GM12878 (cell line): ENCODE data around the gene GPR119. TPM values are rescaled to one million over a fixed set of nuclear protein-coding genes. Genes with fewer than 3 reads are reported as not detected.

Experiments used
- ATAC-seq: fragments of 200-7000 bp; cut with Tn5 transposase; 3 replicates; pipeline ENCODE4 v1.9.1; 2020; ENCODE audit warnings: mild to moderate bottlenecking, moderate library complexity
- BruUV-seq: library from RNA; stranded (reverse); fragments of 400-500 nt; replicated peaks from 2 replicates; lab custom pipeline; 2021; lab: Mats Ljungman, UMichigan
- CTCF ChIA-PET: fragments of 300-600 bp; sonication (Branson Sonifier 250); formaldehyde crosslinking; extraction: SDS; loops from one replicate; lab custom pipeline; 2021; ENCODE audit warnings: inconsistent platforms; lab: Yijun Ruan, JAX
- POLR2A ChIA-PET: fragments of 350-600 bp; formaldehyde crosslinking; extraction: SDS; loops from one replicate; lab custom pipeline; 2021; ENCODE audit warnings: inconsistent platforms; lab: Charles Lee
- RAD21 ChIA-PET: fragments of 300-600 bp; sonication (Branson Sonifier 250); formaldehyde crosslinking; loops from one replicate; lab custom pipeline; 2023; ENCODE audit warnings: antibody characterized with exemption; ENCODE audit not compliant: unreplicated experiment; lab: Charles Lee
- SMC1A ChIA-PET: fragments of 300-600 bp; sonication (Branson Sonifier 250); formaldehyde crosslinking; loops from one replicate; lab custom pipeline; 2023; ENCODE audit not compliant: unreplicated experiment, uncharacterized antibody; lab: Charles Lee
- DNase-seq: peaks from one replicate; pipeline ENCODE4 v3.0.0-alpha.2; 2011; ENCODE audit warnings: low read depth, low spot score
- FAIRE-seq: peaks from 3 replicates; lab custom pipeline; 2011; peaks lifted over from hg19 to GRCh38; lab: Jason Lieb, UNC
- H2AFZ ChIP-seq: 2 replicates; pipeline ENCODE4 v1.6.0; 2011; ENCODE audit warnings: low read depth, low read length, control low read depth; ENCODE audit not compliant: control insufficient read depth
- H3K27ac ChIP-seq: 2 replicates; pipeline ENCODE4 v1.5.1; 2011; ENCODE audit warnings: control low read depth; ENCODE audit not compliant: control insufficient read depth, insufficient read depth
- H3K27me3 ChIP-seq, 2 experiments: replicated peaks in 1 of 2; 2 replicates each; pipeline versions ENCODE4 v1.6.0 to v1.6.1; 2011; ENCODE audit warnings: low read length in 1 of 2; ENCODE audit not compliant: control insufficient read depth in 2 of 2, insufficient read depth in 2 of 2
- H3K36me3 ChIP-seq, 2 experiments: 2 replicates each; pipeline ENCODE4 v1.5.1; 2011; ENCODE audit warnings: low read length in 1 of 2; ENCODE audit not compliant: control insufficient read depth in 2 of 2, insufficient read depth in 2 of 2
- H3K4me1 ChIP-seq: 2 replicates; pipeline ENCODE4 v1.6.1; 2011; ENCODE audit warnings: mild to moderate bottlenecking, low read length, moderate library complexity, mixed read lengths; ENCODE audit not compliant: control insufficient read depth, insufficient read depth
- H3K4me2 ChIP-seq: 2 replicates; pipeline ENCODE4 v1.6.0; 2011; ENCODE audit warnings: control low read depth; ENCODE audit not compliant: control insufficient read depth, insufficient read depth
- H3K4me3 ChIP-seq: fragments of 200-600 bp; sonication (generic); 2 replicates; pipeline ENCODE4 v1.5.1; 2016
- H3K79me2 ChIP-seq: 2 replicates; pipeline ENCODE4 v1.6.0; 2011; ENCODE audit warnings: low read length; ENCODE audit not compliant: control insufficient read depth, insufficient read depth
- H3K9ac ChIP-seq: 2 replicates; pipeline ENCODE4 v1.8.0; 2011; ENCODE audit warnings: low read length, control low read depth, mixed read lengths; ENCODE audit not compliant: control insufficient read depth, insufficient read depth
- H3K9me3 ChIP-seq: replicated peaks from 3 replicates; pipeline ENCODE4 v1.5.1; 2011; ENCODE audit warnings: mild to moderate bottlenecking, low read length; ENCODE audit not compliant: control insufficient read depth, insufficient read depth
- H4K20me1 ChIP-seq: 2 replicates; pipeline ENCODE4 v1.6.0; 2011; ENCODE audit not compliant: control insufficient read depth, insufficient read depth
- ASH2L ChIP-seq: fragments of 300-600, 200-600 bp; sonication (generic); IDR thresholded peaks from 2 replicates; pipeline ENCODE4 v1.6.1; 2017; ENCODE audit warnings: low read depth, mild to moderate bottlenecking, borderline replicate concordance
- ATF7 ChIP-seq: fragments of 450-650 bp; IDR thresholded peaks from 2 replicates; pipeline ENCODE4 v1.6.1; 2016; ENCODE audit warnings: low read depth, mild to moderate bottlenecking
- CEBPB ChIP-seq, 2 experiments: fragments of 150-350 bp in 1 of 2; IDR thresholded peaks; 2 replicates each; pipeline ENCODE4 v1.6.1; 2012 to 2014; ENCODE audit warnings: low read depth in 2 of 2, low read length in 2 of 2, borderline replicate concordance in 1 of 2, inconsistent platforms in 1 of 2
- IRF4 ChIP-seq: IDR thresholded peaks from 2 replicates; pipeline ENCODE4 v1.6.1; 2011; ENCODE audit warnings: low read depth, low read length
- KAT2A ChIP-seq: conservative IDR thresholded peaks from 2 replicates; pipeline ENCODE4 v1.6.1; 2011; ENCODE audit warnings: low read depth, low read length; ENCODE audit not compliant: control insufficient read depth
- LARP7 ChIP-seq: fragments of 450-650 bp; IDR thresholded peaks from 2 replicates; pipeline ENCODE4 v1.6.1; 2017; ENCODE audit warnings: mild to moderate bottlenecking
- RAD21 ChIP-seq: IDR thresholded peaks from 2 replicates; pipeline ENCODE4 v1.6.1; 2011; ENCODE audit warnings: mild to moderate bottlenecking, low read depth, low read length, moderate library complexity; ENCODE audit not compliant: insufficient read depth
- RBBP5 ChIP-seq: fragments of 200-600 bp; sonication (generic); conservative IDR thresholded peaks from 2 replicates; pipeline ENCODE4 v1.6.1; 2016
- SUPT20H ChIP-seq: IDR thresholded peaks from 2 replicates; pipeline ENCODE4 v1.6.1; 2011; ENCODE audit warnings: low read depth, mild to moderate bottlenecking, low read length, moderate library complexity, borderline replicate concordance; ENCODE audit not compliant: control insufficient read depth
- TCF7 ChIP-seq: IDR thresholded peaks from 2 replicates; pipeline ENCODE4 v1.6.1; 2014; ENCODE audit warnings: antibody characterized with exemption, borderline replicate concordance
- ZBED1 ChIP-seq: IDR thresholded peaks from 2 replicates; pipeline ENCODE4 v1.6.1; 2016; ENCODE audit warnings: borderline replicate concordance
- WGBS: methylation state at CpG from one replicate; pipeline ENCODE4 v1.1.6; 2016; ENCODE audit warnings: low lambda C conversion rate; ENCODE audit not compliant: insufficient replicate concordance, insufficient coverage; ENCODE audit errors: missing lambda C conversion rate; 5-methylcytosine and 5-hydroxymethylcytosine counted together
- in situ Hi-C: fragments of 300-500 bp; cut with MboI; formaldehyde crosslinking; loops from 9 replicates; pipeline ENCODE4 v1.14.3; 2018; ENCODE audit warnings: mixed read lengths
- intact Hi-C: fragments of 100-400 bp; cut with micrococcal nuclease; formaldehyde crosslinking; loops from one replicate; pipeline ENCODE4 v1.14.2; 2022; ENCODE audit not compliant: unreplicated experiment
- polyA plus RNA-seq, 11 experiments: library from polyadenylated mRNA; depleted of rRNA in 4 of 11; unstranded in 6 of 11; stranded (reverse) in 5 of 11; fragments of >200 nt; fragmentation: Nextera tagmentation in 4 of 11; fragmentation: Illumina TruSeq in 1 of 11; extraction: Ambion mirVana in 4 of 11; extraction: Trizol in 1 of 11; gene quantifications; 1 replicate in 1 of 11; 2 replicates in 10 of 11; pipeline versions ENCODE4 v1.2.1 to v1.2.3, GENCODE V29; 2011 to 2016; ENCODE audit warnings: inconsistent platforms in 2 of 11, missing spikeins in 2 of 11, low read depth in 1 of 11
- total RNA-seq, 4 experiments: library from RNA; depleted of rRNA in 3 of 4; stranded (reverse); fragments of >200 nt in 3 of 4; fragmentation: Illumina TruSeq in 1 of 4; extraction: Trizol in 1 of 4; gene quantifications; 2 replicates each; pipeline versions ENCODE4 v1.2.1 to v1.2.3, GENCODE V29; 2013 to 2021
- TF ChIP-seq, protein P1 (sequence below): fragments of 450-650 bp; conservative IDR thresholded peaks from 2 replicates; pipeline ENCODE4 v1.6.1; 2017; ENCODE audit warnings: mild to moderate bottlenecking, moderate library complexity
- TF ChIP-seq, protein P2 (sequence below): fragments of 450-650 bp; IDR thresholded peaks from 2 replicates; pipeline ENCODE4 v1.6.1; 2018; ENCODE audit warnings: borderline replicate concordance, mild to moderate bottlenecking; ENCODE audit not compliant: partially characterized antibody
- TF ChIP-seq, protein P3 (sequence below): fragments of 450-650 bp; IDR thresholded peaks from 2 replicates; pipeline ENCODE4 v1.6.1; 2014; ENCODE audit warnings: mild to moderate bottlenecking

The GPR119 gene
- total and polyA plus RNA-seq, 10 of the 15 experiments (the other 5 are each of a cell fraction or from before 2014, with no cell fraction given), result not detected

DNA sequence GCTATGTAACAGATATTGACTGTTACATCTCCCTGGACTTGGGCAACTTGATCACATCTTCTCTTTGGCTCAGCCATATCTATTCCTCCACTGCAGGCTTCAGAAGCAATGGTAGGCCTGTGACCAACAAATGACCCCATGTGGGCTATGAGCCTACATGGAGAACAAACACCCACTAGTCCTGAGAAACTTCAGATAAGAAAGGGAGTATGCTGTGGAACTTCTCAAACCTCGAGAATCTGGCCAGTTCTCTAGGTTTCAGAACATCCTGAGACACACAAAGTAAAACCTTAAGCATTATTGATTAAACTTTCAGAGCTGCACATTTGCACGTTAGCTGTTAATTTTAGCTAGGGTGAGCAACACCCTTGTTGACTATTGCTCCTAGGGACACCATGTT, 32.6 kb upstream of the GPR119 start:
- CTCF ChIA-PET, result no interaction called here
- no peaks in the 10 kb centered on the region; a peak in 1 of 4 replicates for H3K36me3 ChIP-seq
- ATAC-seq, result no peak
- POLR2A ChIA-PET, result no interaction called here
- H3K27ac ChIP-seq, result no peak overlapping the region
- H3K27me3 ChIP-seq, result no peaks in the 10 kb centered on the region
- H4K20me1 ChIP-seq, result no peaks in the 10 kb centered on the region
- no peak for FAIRE-seq
- no peak for DNase-seq
- no peak overlapping the region for H3K4me3 ChIP-seq
- no peaks in the 10 kb centered on the region for H3K79me2 ChIP-seq
- no peaks in the 10 kb centered on the region for H3K9me3 ChIP-seq
- BruUV-seq, result no TSS peak
- in situ Hi-C loops, result no loop called here
- no peak overlapping the region for H3K4me2 ChIP-seq
- SMC1A ChIA-PET, result no interaction called here
- H3K9ac ChIP-seq, result no peak overlapping the region
- RAD21 ChIA-PET, result no interaction called here
- no peak for TF ChIP-seq RBBP5
- TF ChIP-seq ASH2L, result no peak
- no peak for TF ChIP-seq SUPT20H
- no peak for TF ChIP-seq TCF7
- no peak for TF ChIP-seq ATF7
- TF ChIP-seq ZBED1, result no peak
- TF ChIP-seq, protein P1, sequence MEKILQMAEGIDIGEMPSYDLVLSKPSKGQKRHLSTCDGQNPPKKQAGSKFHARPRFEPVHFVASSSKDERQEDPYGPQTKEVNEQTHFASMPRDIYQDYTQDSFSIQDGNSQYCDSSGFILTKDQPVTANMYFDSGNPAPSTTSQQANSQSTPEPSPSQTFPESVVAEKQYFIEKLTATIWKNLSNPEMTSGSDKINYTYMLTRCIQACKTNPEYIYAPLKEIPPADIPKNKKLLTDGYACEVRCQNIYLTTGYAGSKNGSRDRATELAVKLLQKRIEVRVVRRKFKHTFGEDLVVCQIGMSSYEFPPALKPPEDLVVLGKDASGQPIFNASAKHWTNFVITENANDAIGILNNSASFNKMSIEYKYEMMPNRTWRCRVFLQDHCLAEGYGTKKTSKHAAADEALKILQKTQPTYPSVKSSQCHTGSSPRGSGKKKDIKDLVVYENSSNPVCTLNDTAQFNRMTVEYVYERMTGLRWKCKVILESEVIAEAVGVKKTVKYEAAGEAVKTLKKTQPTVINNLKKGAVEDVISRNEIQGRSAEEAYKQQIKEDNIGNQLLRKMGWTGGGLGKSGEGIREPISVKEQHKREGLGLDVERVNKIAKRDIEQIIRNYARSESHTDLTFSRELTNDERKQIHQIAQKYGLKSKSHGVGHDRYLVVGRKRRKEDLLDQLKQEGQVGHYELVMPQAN, result no peak
- TF ChIP-seq, protein P2, sequence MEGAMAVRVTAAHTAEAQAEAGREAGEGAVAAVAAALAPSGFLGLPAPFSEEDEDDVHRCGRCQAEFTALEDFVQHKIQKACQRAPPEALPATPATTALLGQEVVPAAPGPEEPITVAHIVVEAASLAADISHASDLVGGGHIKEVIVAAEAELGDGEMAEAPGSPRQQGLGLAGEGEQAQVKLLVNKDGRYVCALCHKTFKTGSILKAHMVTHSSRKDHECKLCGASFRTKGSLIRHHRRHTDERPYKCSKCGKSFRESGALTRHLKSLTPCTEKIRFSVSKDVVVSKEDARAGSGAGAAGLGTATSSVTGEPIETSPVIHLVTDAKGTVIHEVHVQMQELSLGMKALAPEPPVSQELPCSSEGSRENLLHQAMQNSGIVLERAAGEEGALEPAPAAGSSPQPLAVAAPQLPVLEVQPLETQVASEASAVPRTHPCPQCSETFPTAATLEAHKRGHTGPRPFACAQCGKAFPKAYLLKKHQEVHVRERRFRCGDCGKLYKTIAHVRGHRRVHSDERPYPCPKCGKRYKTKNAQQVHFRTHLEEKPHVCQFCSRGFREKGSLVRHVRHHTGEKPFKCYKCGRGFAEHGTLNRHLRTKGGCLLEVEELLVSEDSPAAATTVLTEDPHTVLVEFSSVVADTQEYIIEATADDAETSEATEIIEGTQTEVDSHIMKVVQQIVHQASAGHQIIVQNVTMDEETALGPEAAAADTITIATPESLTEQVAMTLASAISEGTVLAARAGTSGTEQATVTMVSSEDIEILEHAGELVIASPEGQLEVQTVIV, result no peak
- TF ChIP-seq, protein P3, sequence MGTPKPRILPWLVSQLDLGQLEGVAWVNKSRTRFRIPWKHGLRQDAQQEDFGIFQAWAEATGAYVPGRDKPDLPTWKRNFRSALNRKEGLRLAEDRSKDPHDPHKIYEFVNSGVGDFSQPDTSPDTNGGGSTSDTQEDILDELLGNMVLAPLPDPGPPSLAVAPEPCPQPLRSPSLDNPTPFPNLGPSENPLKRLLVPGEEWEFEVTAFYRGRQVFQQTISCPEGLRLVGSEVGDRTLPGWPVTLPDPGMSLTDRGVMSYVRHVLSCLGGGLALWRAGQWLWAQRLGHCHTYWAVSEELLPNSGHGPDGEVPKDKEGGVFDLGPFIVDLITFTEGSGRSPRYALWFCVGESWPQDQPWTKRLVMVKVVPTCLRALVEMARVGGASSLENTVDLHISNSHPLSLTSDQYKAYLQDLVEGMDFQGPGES, result no peak
- TF ChIP-seq KAT2A, result no peak
- TF ChIP-seq IRF4, result no peak
- no peak for TF ChIP-seq CEBPB (IDR thresholded peaks at IDR 0.05; ENCODE audit: borderline replicate concordance in 1 of 2, low read depth in 2 of 2, low read length in 2 of 2)
- no peak for TF ChIP-seq LARP7
- TF ChIP-seq RAD21, result no peak
- WGBS, result 4% methylated on average over 2 of the region's 2 CpGs
- no peak overlapping the region for H2AFZ ChIP-seq
- intact Hi-C loops, result no loop called here
- no peaks in the 10 kb centered on the region for H3K4me1 ChIP-seq
